HG02970 (cell line): ENCODE data around the gene TREML1.

Experiments used
- ATAC-seq: cut with Tn5 transposase; IDR thresholded peaks from one replicate; pipeline ENCODE4 v1.9.1; 2021; ENCODE audit warnings: mild to moderate bottlenecking, moderate library complexity, moderate number of reproducible peaks; ENCODE audit not compliant: unreplicated experiment, low FRiP score

TREML1 gene

GRCh38 chr6:41179163-41179562, 25.0 kb upstream of the TREML1 start:
- ATAC-seq: no peak

DNA sequence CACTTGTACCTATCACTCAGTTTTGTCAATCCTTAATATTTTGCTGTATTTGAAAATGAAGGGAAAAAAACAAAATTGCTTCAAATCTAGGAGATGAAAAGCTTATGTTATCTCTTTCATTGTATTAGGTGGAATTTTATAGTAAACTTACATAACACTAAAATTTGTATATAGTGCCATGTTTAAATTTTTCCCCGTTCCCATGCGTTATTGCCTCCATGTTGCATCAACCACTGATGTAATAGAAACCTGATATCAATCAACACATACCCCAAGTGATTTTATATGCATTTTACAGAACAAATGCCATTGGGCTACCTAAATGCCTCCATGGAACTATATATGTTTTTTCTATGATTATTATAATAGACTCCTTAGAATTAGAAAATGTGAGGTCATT, 23.5 kb upstream of the TREML1 start:
- ATAC-seq: no peak

- ATAC-seq: no peak
Measured at GRCh38 chr6:41177287-41177686, 23.1 kb upstream of the TREML1 start.

DNA sequence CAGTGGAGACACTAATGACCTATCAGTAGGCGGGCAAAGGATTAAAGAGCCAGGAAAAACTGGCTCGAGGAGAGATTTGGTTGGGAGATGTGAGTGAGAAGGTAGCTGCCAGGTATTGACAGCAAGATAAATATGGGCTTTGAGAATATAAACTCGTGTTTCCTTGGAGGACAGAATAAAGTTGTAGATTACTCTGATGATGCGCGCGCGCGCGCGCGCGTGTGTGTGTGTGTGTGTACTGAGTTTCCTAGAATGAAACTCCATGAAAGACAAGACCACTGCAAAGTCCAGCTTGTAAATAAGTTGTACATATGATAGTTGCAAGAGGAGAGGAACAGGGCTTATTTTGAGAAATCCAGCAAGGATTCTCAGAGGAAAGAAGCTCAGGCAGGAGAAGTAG, 22.0 kb upstream of the TREML1 start:
- no peak for ATAC-seq

- ATAC-seq: no peak
Measured at GRCh38 chr6:41175084-41175483, 20.9 kb upstream of the TREML1 start.

DNA sequence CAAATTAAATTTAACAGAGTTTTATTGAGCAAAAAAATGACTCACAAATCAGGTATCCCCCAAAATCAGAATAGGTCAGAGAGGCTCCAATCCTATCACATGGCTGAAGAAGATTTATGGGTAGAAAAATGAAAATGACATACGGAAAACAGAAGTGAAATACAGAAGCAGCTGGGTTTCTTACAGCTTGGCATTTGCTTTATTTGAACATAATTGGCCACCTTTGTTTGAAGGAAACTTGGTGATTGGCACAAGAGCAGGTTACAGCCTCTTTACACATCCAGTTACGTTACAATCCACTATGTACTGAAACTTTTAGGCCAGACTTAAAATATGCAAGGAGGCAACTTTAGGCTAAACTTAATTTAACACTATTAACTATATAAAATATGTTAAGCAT, 20.5 kb upstream of the TREML1 start:
- ATAC-seq: no peak

DNA sequence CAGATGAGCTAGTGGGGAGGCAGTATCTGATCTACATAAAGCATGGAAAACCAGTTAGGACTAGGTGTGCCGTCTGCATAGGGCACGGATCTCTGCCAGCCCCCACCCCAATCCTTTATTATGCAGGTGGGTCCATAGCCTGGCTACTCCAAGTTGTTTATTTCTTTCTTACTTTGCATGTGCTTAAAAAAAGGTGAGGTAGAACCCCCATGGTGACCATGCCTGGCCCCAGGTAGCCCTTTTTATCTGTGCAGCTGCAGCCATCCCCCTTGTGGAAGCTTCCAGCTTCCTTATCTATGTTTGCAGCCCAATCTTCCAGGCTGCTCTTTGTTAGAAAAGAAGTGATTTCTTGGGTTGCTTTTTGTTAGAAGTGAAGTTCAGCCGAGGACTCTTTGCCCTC, 17.8 kb upstream of the TREML1 start:
- ATAC-seq: no peak

- ATAC-seq: no peak
Measured at GRCh38 chr6:41170547-41171160, 16.5 kb upstream of the TREML1 start.

GRCh38 chr6:41167173-41167963, 13.2 kb upstream of the TREML1 start:
- no peak for ATAC-seq

GRCh38 chr6:41164551-41165120, 10.5 kb upstream of the TREML1 start:
- no peak for ATAC-seq

- no peak for ATAC-seq
Measured at GRCh38 chr6:41163419-41163717, 9.2 kb upstream of the TREML1 start.

- ATAC-seq: no peak
Measured at GRCh38 chr6:41162687-41163418, 8.7 kb upstream of the TREML1 start, which contains the start of gene TREM2. TSS of gene TREM2 (minus strand) at chr6:41163116. CDS start at chr6:41163082, 34 bp downstream.

GRCh38 chr6:41161851-41162552, 7.9 kb upstream of the TREML1 start:
- ATAC-seq: no peak

DNA sequence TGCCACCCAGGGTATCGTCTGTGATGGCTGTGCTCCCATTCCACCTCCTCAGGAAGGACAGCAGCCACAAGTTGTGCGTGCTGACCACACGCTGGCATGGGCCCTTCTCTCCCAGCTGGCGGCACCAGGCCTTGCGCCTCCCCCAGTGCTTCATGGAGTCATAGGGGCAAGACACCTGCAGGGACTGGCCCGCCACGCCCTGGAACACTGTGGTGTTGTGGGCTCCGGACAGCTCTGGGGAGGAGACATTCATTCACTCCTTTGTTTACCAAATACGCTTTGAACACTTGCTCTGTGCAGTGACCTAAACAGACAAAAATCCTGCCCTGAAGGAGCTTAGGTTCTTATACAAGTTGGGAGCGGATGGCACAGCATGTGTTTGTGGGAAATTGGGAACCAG, 7.2 kb upstream of the TREML1 start:
- ATAC-seq: no peak

DNA sequence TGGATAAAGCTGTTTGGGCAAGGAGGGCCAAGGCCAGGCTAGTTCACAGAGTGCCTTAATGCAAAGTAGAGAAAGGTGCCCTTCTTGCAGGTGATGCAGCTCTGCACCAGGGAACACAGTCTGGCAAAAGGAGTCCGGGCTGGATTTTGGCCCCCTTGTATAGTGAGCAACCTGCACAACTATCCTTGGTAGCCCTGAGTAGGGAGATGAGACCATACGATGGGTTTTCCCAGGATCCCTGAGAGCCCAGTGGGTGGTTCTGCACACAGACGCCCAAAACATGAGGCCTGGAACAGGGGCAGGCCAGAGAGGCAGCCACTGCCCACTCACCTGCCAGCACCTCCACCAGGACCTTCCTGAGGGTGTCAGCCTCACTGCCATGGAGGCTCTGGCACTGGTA, 6.8 kb upstream of the TREML1 start:
- no peak for ATAC-seq

GRCh38 chr6:41159415-41160082, 5.4 kb upstream of the TREML1 start:
- ATAC-seq: no peak

DNA sequence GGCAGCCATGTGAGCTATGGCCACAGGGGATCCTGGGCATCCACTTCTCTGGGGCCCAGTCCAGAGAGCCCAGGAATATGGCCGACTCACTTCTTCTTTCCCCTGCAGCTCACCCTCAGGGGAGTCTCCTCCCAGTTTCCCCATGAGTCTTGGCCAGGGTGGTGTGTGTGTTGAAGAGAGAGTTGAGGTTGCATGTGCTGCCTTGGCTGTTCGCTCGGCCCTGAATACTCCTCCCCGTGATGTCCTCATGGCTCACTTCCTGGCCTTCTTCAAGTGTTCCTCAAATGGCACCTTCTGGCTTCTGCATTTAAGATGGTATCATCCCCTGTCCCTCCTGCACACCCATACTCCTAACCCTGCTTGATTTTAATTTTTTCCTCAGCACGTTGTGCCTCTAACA, 3.2 kb upstream of the TREML1 start:
- no peak for ATAC-seq

DNA sequence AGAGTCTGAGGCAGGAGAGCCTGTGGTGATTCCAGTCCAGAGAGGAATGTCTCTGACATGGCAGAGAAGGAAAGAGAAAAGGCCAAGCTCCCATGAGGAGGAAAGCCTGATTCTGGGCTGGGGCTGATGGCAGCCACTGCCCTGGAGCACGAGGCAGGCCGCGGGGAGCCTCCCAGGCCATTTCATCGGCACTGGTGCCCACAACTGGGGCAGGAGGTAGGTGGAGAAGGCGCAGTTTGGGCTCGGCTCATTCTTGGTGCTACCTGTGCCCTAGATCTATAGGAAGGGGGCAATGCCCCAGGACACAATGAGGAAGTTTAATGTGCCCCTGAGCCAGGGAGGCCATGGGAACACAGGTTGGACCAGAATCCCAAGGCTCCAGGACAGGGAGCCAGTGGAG, 2.6 kb upstream of the TREML1 start:
- no peak for ATAC-seq

DNA sequence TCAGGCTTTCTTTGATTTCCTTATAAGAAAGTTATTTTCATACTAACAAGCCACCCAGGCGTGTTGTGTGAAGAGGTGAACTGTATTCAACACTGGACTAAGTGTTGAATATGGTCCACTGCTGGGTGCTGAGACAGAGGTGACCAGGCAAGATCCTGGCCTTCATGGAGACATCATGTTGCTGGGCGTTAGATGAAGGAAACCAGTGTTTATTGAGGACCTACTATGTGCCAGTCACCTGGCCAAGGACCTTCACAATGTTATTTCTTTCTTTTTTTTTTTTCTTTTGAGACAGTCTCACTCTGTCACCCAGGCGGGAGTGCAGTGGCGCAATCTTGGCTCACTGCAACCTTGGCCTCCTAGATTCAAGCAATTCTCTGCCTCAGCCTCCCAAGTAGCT, 1.9 kb upstream of the TREML1 start:
- ATAC-seq: no peak

- no peak for ATAC-seq
Measured at GRCh38 chr6:41155132-41155805, 1.1 kb upstream of the TREML1 start.
